Suppressor macrophage treated with lipopolysaccharide for 1 hour (primary cell): ENCODE data around the gene UBTD2.

Experiments used
- DNase-seq, 3 donors: peaks; one replicate each; pipeline ENCODE4 v3.0.0-alpha.2; 2020 to 2022

Gene UBTD2

DNA sequence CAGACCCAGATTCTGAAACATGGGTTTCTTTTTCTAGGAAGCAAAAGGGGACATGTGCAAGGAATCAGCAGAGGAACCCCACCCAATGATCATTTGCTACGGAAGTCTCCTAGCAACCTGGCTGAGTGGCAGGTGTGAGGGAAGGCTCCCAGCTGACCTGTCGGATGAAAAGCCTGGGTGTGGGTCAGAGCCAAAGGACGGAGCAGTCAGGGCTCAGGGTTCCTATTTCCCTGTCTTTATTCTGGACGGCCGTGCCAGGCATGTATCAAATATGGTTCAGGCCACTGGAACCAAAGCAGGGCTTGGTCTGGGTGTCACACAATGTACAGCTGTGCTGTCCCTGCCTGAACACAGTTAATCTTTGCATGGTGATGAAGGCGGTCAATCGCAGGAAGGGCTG is 115.7 kb downstream of the UBTD2 start:
- no peak for DNase-seq

DNA sequence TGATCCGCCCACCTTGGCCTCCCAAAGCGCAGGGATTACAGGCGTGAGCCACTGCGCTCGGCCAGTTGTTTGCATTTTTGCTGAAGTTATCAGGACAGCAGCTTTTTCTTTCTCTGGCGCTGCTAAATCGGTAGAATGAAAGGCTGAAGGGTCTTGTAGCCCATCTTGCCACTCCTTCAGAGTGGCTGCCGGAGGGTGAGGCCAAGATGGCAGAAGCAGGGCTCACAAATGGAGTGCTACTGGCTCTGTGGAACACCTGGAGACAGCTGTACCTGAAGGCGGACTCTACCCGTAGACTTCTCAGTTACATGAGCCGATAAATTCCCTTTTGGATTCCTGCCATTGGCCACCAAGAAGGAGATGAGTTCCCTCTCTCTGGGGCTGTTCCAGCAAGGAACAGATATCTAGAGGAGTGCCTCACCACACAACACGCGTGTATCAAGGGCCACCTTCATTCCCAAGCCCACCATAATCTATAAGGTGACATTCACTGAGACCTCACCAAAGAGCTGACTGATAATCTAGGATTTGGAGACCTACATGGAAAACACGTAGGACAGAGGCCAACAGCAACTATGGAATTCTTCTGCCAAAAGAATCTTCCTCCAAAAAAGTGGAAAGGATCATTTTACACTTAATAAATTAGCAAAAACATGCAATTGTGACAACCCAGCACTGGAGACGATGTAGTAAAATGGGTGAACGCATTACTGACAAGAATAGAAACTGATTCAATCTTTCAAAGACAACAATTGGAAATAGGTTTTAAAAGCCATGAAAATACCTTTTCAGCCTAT is 117.3 kb downstream of the UBTD2 start:
- no peak for DNase-seq

DNA sequence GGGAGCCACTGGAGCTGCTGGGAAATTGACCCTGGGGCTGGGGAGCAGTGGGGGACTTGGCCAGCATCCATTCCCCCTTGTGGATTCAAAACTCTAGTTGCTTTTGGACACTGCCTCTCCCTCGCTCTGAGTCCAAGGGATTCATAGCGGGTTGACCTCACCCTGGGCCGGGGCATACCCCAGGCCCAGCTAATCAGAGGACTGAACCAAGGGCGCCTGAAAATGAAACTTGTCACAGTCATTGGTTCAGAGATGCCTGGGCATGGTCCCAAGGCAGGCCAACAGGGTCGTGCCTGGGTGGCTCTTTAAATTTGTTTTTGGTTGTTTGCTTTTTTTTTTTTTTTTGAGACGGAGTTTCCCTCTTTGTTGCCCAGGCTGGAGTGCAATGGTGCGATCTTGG is 118.1 kb downstream of the UBTD2 start:
- no peak for DNase-seq

GRCh38 chr5:172164769-172165212 is 118.8 kb downstream of the UBTD2 start:
- DNase-seq = no peak

DNA sequence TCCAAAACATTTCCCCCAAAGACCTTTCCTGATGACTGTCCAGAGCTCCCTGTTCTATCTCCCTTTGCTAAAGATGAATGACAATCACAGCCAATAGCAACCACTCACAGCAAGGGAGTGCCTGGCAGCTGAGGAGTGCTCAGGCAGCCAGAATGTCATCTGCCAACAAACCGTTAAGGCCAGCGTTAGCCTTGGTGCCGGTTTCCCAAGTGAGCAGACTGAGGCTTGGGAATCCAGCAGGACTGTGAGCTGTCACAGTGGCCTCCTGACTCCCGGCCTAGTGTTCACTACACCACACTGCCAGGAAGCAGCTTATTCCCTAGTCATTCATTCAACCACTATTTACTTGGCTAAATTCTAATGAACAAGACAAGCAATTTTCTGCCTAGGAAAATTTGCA is 120.2 kb downstream of the UBTD2 start:
- no peak for DNase-seq

- DNase-seq = no peak
Observed at GRCh38 chr5:172162987-172163343, 120.6 kb downstream of the UBTD2 start.

DNA sequence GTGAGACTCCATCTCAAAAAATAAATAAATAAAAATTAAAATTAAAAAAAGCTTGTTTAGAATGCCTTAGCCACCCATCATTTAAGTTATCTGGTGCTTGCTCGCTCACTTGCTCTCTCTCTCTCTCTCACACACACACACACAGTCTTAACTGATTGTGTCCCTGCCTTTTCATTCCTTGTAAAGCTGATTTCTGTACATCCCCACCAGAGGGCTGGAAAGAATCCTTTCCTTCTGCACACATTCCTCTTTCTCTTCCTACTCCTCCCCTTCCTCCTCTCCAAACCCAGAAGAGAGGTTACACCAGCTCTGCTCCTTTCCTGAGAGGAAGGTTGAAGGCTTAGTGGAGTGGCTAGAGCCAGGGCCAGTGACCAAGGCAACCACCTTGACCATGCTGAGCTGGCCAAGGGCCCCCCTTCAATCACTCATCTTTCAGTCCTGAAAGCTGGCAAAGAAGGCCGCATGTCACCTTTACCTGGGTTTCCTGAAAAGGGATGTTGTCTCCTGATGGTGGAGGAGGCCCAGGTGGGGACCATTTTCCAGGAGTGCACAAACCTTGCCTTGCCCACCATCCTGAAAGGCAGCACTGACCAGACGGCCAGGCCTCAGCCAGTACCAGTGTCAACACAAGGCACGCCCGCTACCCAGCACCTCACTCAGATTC is 121.1 kb downstream of the UBTD2 start:
- no peak for DNase-seq

GRCh38 chr5:172160506-172160905 is 123.1 kb downstream of the UBTD2 start:
- DNase-seq = no peak
